Measurements from ENCODE around the gene C7.

The C7 gene

DNA sequence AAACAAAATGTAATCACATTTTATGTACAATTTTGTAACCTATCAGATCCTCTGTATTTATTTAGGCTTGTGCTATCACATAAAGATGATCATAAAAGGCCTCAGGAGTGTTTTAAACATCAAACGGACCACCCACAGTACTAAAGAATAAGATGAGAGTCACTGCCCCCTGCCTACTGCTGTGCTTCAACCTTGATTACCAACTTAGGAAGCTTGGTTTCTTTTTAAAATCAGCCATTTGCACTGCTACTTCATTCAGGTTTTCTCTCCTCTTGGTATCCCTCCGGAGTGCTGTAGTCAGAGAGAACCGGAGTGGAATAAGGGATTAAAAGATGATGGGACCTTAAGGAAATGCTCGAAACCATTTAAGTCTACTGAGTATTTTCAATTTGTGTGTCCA lies 6.9 kb downstream of the C7 start:
- Histone ChIP-seq H2AFZ (ENCODE audit: low read depth, low read length) (no peak overlapping the region), H4K20me1 (ENCODE audit: insufficient read depth, low read length) (no peaks in the 10 kb centered on the region), H3K9me3 (ENCODE audit: insufficient read depth, low read length) (no peaks in the 10 kb centered on the region), H3K27me3 (ENCODE audit: low read depth, low read length) (no peaks in the 10 kb centered on the region), H3K79me2 (ENCODE audit: low read length) (no peaks in the 10 kb centered on the region), H3K27ac (ENCODE audit: low read length) (no peak overlapping the region), H3K36me3 (replicated peaks; ENCODE audit: low read depth, low read length) (no peaks in the 10 kb centered on the region), H3K4me1 (ENCODE audit: low read length) (no peaks in the 10 kb centered on the region), H3K4me3 (ENCODE audit: low read length) (no peak overlapping the region), H3K9ac (ENCODE audit: low read length) (no peak overlapping the region), H3K4me2 (ENCODE audit: low read length) (no peak overlapping the region)
- TF ChIP-seq CTCF (IDR thresholded peaks at IDR 0.05; ENCODE audit: low read depth, low read length): no peak

DNA sequence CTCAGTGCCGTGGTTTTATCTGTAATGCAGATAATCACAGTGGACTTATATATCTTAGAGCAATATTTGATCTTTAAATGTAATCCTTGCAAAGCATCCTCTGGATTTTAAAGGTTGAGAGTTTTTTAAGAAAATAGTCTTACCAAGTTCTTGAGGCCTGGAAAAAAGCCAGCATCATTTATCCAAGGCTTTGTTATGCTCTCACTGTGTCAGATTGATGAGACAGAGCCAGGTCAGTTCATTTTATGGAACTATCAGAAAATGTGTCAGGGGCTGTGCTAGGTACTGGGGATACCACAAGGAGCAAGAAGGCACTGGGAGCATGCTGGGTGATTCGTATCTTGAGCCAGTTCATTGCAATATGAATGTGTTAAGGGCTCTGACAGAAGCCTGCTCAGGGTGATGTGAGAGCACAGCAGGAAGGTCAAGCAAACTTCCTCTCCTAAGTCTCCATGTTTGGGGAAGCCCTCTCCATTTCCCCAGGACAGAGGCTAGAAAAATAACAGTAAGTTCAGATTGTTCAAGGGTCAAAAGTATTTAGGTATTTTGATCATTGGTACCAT lies 19.7 kb downstream of the C7 start:
- Histone ChIP-seq H3K79me2 (ENCODE audit: low read length) (no peaks in the 10 kb centered on the region), H4K20me1 (ENCODE audit: insufficient read depth, low read length) (no peaks in the 10 kb centered on the region), H3K36me3 (replicated peaks; ENCODE audit: low read depth, low read length) (no peaks in the 10 kb centered on the region), H3K4me1 (ENCODE audit: low read length) (no peaks in the 10 kb centered on the region), H3K4me2 (ENCODE audit: low read length) (no peak overlapping the region), H3K27ac (ENCODE audit: low read length) (no peak overlapping the region), H3K9me3 (ENCODE audit: insufficient read depth, low read length) (no peaks in the 10 kb centered on the region), H3K27me3 (ENCODE audit: low read depth, low read length) (no peaks in the 10 kb centered on the region), H2AFZ (ENCODE audit: low read depth, low read length) (no peak overlapping the region), H3K4me3 (ENCODE audit: low read length) (no peak overlapping the region), H3K9ac (ENCODE audit: low read length) (no peak overlapping the region)
- TF ChIP-seq CTCF (IDR thresholded peaks at IDR 0.05; ENCODE audit: low read depth, low read length) (no peak), EZH2phosphoT487 (IDR thresholded peaks at IDR 0.05; ENCODE audit: low read depth) (no peak)

DNA sequence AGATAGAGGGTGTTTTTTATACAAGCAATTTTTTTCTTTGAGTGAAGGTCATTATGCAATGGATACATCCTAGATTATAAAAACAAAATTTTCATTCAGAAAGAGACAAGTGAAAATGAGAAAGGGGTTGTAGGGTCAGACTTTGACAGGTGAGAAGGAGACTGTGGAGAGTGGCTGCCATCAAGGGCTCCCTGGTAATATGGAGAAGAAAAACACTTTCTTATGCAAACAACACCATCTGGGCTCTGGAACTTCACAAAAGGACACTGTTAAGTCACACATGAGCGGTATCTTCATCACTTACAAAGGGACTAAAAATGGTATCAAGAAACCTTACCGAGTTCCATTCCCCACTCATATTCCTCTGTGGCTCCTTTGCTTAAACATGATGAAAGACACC lies 23.5 kb downstream of the C7 start:
- Histone ChIP-seq H3K27me3 (ENCODE audit: low read depth, low read length) (no peaks in the 10 kb centered on the region), H3K4me2 (ENCODE audit: low read length) (no peak overlapping the region), H2AFZ (ENCODE audit: low read depth, low read length) (no peak overlapping the region), H3K9me3 (ENCODE audit: insufficient read depth, low read length) (no peaks in the 10 kb centered on the region), H3K36me3 (replicated peaks; ENCODE audit: low read depth, low read length) (no peaks in the 10 kb centered on the region), H3K4me3 (ENCODE audit: low read length) (no peak overlapping the region), H3K27ac (ENCODE audit: low read length) (no peak overlapping the region), H4K20me1 (ENCODE audit: insufficient read depth, low read length) (no peaks in the 10 kb centered on the region), H3K79me2 (ENCODE audit: low read length) (no peaks in the 10 kb centered on the region), H3K4me1 (ENCODE audit: low read length) (no peaks in the 10 kb centered on the region), H3K9ac (ENCODE audit: low read length) (no peak overlapping the region)
- TF ChIP-seq CTCF (IDR thresholded peaks at IDR 0.05; ENCODE audit: low read depth, low read length) (no peak), EZH2phosphoT487 (IDR thresholded peaks at IDR 0.05; ENCODE audit: low read depth) (no peak)

DNA sequence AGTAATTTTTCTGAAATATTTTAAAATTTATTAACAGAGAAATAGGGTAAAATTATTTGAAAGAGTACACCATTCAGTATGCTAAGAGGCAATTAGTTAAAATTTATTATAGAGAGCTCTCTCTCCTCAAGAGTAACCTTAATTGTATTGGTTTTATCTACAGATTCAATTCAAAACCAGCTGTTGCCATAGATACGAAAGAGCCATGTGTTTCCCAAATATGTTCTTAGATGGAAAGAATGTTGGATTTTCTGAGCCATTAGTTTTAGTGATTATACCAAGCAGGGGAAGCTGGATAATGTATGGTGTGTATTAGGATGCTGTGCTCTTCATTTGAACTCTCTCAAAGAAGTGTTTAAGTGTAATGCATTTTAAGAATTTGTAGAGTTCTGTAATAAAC lies 27.8 kb downstream of the C7 start:
- Histone ChIP-seq H3K27ac (ENCODE audit: low read length) (no peak overlapping the region), H3K4me3 (ENCODE audit: low read length) (no peak overlapping the region), H3K27me3 (ENCODE audit: low read depth, low read length) (no peaks in the 10 kb centered on the region), H3K79me2 (ENCODE audit: low read length) (no peaks in the 10 kb centered on the region), H3K9ac (ENCODE audit: low read length) (no peak overlapping the region), H3K4me1 (ENCODE audit: low read length) (peaks cover 13% of the 10 kb centered on the region), H2AFZ (ENCODE audit: low read depth, low read length) (no peak overlapping the region), H4K20me1 (ENCODE audit: insufficient read depth, low read length) (no peaks in the 10 kb centered on the region), H3K9me3 (ENCODE audit: insufficient read depth, low read length) (no peaks in the 10 kb centered on the region), H3K36me3 (replicated peaks; ENCODE audit: low read depth, low read length) (no peaks in the 10 kb centered on the region), H3K4me2 (ENCODE audit: low read length) (no peak overlapping the region)
- TF ChIP-seq CTCF (IDR thresholded peaks at IDR 0.05; ENCODE audit: low read depth, low read length): no peak
- TF ChIP-seq EZH2phosphoT487 (IDR thresholded peaks at IDR 0.05; ENCODE audit: low read depth): no peak
